ENCODE measurements around the gene PPFIA2.

The PPFIA2 gene

GRCh38 chr12:81465876-81466275 lies 293.3 kb downstream of the PPFIA2 start:
- 91% methylated on average over 2 of the region's 3 CpGs for WGBS
- H2AFZ ChIP-seq (ENCODE audit: low read depth, low read length): no peak overlapping the region

GRCh38 chr12:81465191-81465590 lies 294.0 kb downstream of the PPFIA2 start:
- Histone ChIP-seq H3K4ac (ENCODE audit: low read depth in 1 of 2, low read length in 2 of 2) (no peak overlapping the region), H2AFZ (ENCODE audit: low read depth, low read length) (no peak overlapping the region), H3K9ac (ENCODE audit: low read length) (no peak overlapping the region), H3K23ac (ENCODE audit: low read length in 2 of 2) (no peak overlapping the region), H3K14ac (ENCODE audit: low read length in 2 of 2) (no peak overlapping the region), H3K79me1 (replicated peaks; ENCODE audit: low read length, poor library complexity, severe bottlenecking) (no peaks in the 10 kb centered on the region), H3K4me3 (ENCODE audit: insufficient read depth in 1 of 2, low read depth in 1 of 2, low read length in 2 of 2) (no peak overlapping the region), H3K18ac (ENCODE audit: low read depth in 1 of 2, low read length in 2 of 2) (no peak overlapping the region), H3K9me3 (ENCODE audit: control insufficient read depth, low read length) (no peaks in the 10 kb centered on the region), H3K4me1 (ENCODE audit: control insufficient read depth, insufficient read depth, low read depth, low read length) (no peaks in the 10 kb centered on the region), H3K27me3 (ENCODE audit: control insufficient read depth in 1 of 2, insufficient read depth in 1 of 2, low read length in 2 of 2) (no peaks in the 10 kb centered on the region), H4K8ac (ENCODE audit: low read length) (no peak overlapping the region), H2AK5ac (ENCODE audit: low read length, severe bottlenecking) (no peak overlapping the region), H4K91ac (ENCODE audit: low read length) (no peak overlapping the region), H2BK12ac (ENCODE audit: low read length in 2 of 2) (no peak overlapping the region), H3K4me2 (ENCODE audit: low read length, poor library complexity, severe bottlenecking) (no peak overlapping the region), H2BK5ac (ENCODE audit: low read depth, low read length, poor library complexity, severe bottlenecking) (no peak overlapping the region), H3K36me3 (ENCODE audit: control insufficient read depth in 1 of 2, insufficient read depth in 2 of 2, low read depth in 1 of 2, low read length in 2 of 2) (no peaks in the 10 kb centered on the region), H3K27ac (ENCODE audit: low read length, poor library complexity, severe bottlenecking) (no peak overlapping the region), H2BK120ac (ENCODE audit: low read depth, low read length) (no peak overlapping the region), H2BK15ac (ENCODE audit: low read depth, poor library complexity, severe bottlenecking) (no peak overlapping the region)
- 86% methylated on average over 3 of the region's 3 CpGs for WGBS
- DNase-seq: no peak

More at GRCh38 chr12:81465876-81466275, 293.3 kb downstream of the PPFIA2 start:
- no peak overlapping the region for H3K23ac ChIP-seq (ENCODE audit: low read length in 2 of 2)
- H3K14ac ChIP-seq (ENCODE audit: low read length in 2 of 2): no peak overlapping the region
- no peak overlapping the region for H2AK5ac ChIP-seq (ENCODE audit: low read length, severe bottlenecking)
- no peaks in the 10 kb centered on the region for H3K36me3 ChIP-seq (ENCODE audit: control insufficient read depth in 1 of 2, insufficient read depth in 2 of 2, low read depth in 1 of 2, low read length in 2 of 2)
- H2BK15ac ChIP-seq (ENCODE audit: low read depth, poor library complexity, severe bottlenecking): no peak overlapping the region
- H3K27me3 ChIP-seq (ENCODE audit: control insufficient read depth in 1 of 2, insufficient read depth in 1 of 2, low read length in 2 of 2): no peaks in the 10 kb centered on the region
- H3K4ac ChIP-seq (ENCODE audit: low read depth in 1 of 2, low read length in 2 of 2): no peak overlapping the region
- H3K4me2 ChIP-seq (ENCODE audit: low read length, poor library complexity, severe bottlenecking): no peak overlapping the region
- no peak overlapping the region for H2BK12ac ChIP-seq (ENCODE audit: low read length in 2 of 2)
- H3K4me3 ChIP-seq (ENCODE audit: insufficient read depth in 1 of 2, low read depth in 1 of 2, low read length in 2 of 2): no peak overlapping the region
- no peak overlapping the region for H2BK5ac ChIP-seq (ENCODE audit: low read depth, low read length, poor library complexity, severe bottlenecking)
- no peak overlapping the region for H2BK120ac ChIP-seq (ENCODE audit: low read depth, low read length)
- H3K9me3 ChIP-seq (ENCODE audit: control insufficient read depth, low read length): no peaks in the 10 kb centered on the region
- H3K27ac ChIP-seq (ENCODE audit: low read length, poor library complexity, severe bottlenecking): no peak overlapping the region
- H3K79me1 ChIP-seq (replicated peaks; ENCODE audit: low read length, poor library complexity, severe bottlenecking): no peaks in the 10 kb centered on the region
- no peak overlapping the region for H4K8ac ChIP-seq (ENCODE audit: low read length)
- DNase-seq: no peak
- H3K4me1 ChIP-seq (ENCODE audit: control insufficient read depth, insufficient read depth, low read depth, low read length): no peaks in the 10 kb centered on the region
- no peak overlapping the region for H3K9ac ChIP-seq (ENCODE audit: low read length)
- H4K91ac ChIP-seq (ENCODE audit: low read length): no peak overlapping the region
- no peak overlapping the region for H3K18ac ChIP-seq (ENCODE audit: low read depth in 1 of 2, low read length in 2 of 2)

- DNase-seq: no peak
- Histone ChIP-seq H2BK12ac (ENCODE audit: low read length in 2 of 2) (no peak overlapping the region), H2AFZ (ENCODE audit: low read depth, low read length) (no peak overlapping the region), H3K4me2 (ENCODE audit: low read length, poor library complexity, severe bottlenecking) (no peak overlapping the region), H4K91ac (ENCODE audit: low read length) (no peak overlapping the region), H3K27me3 (ENCODE audit: control insufficient read depth in 1 of 2, insufficient read depth in 1 of 2, low read length in 2 of 2) (no peaks in the 10 kb centered on the region), H3K14ac (ENCODE audit: low read length in 2 of 2) (no peak overlapping the region), H3K79me1 (replicated peaks; ENCODE audit: low read length, poor library complexity, severe bottlenecking) (no peaks in the 10 kb centered on the region), H3K18ac (ENCODE audit: low read depth in 1 of 2, low read length in 2 of 2) (no peak overlapping the region), H3K4me1 (ENCODE audit: control insufficient read depth, insufficient read depth, low read depth, low read length) (no peaks in the 10 kb centered on the region), H3K36me3 (ENCODE audit: control insufficient read depth in 1 of 2, insufficient read depth in 2 of 2, low read depth in 1 of 2, low read length in 2 of 2) (no peaks in the 10 kb centered on the region), H3K4me3 (ENCODE audit: insufficient read depth in 1 of 2, low read depth in 1 of 2, low read length in 2 of 2) (no peak overlapping the region), H3K27ac (ENCODE audit: low read length, poor library complexity, severe bottlenecking) (no peak overlapping the region), H2AK5ac (ENCODE audit: low read length, severe bottlenecking) (no peak overlapping the region), H3K9me3 (ENCODE audit: control insufficient read depth, low read length) (no peaks in the 10 kb centered on the region), H2BK15ac (ENCODE audit: low read depth, poor library complexity, severe bottlenecking) (no peak overlapping the region), H3K9ac (ENCODE audit: low read length) (no peak overlapping the region), H3K4ac (ENCODE audit: low read depth in 1 of 2, low read length in 2 of 2) (no peak overlapping the region), H2BK5ac (ENCODE audit: low read depth, low read length, poor library complexity, severe bottlenecking) (no peak overlapping the region), H2BK120ac (ENCODE audit: low read depth, low read length) (no peak overlapping the region), H3K23ac (ENCODE audit: low read length in 2 of 2) (no peak overlapping the region), H4K8ac (ENCODE audit: low read length) (no peak overlapping the region)
- WGBS: 66% methylated on average over 4 of the region's 4 CpGs
These were observed 298.0 kb downstream of the PPFIA2 start for GRCh38 chr12:81461163-81461562.

- H2BK120ac ChIP-seq (ENCODE audit: low read depth, low read length): no peak overlapping the region
- no peak overlapping the region for H3K27ac ChIP-seq (ENCODE audit: low read length, poor library complexity, severe bottlenecking)
- H2BK15ac ChIP-seq (ENCODE audit: low read depth, poor library complexity, severe bottlenecking): no peak overlapping the region
- peak; percentile 72 for DNase-seq
- H3K4me2 ChIP-seq (ENCODE audit: low read length, poor library complexity, severe bottlenecking): no peak overlapping the region
- H3K27me3 ChIP-seq (ENCODE audit: control insufficient read depth in 1 of 2, insufficient read depth in 1 of 2, low read length in 2 of 2): no peaks in the 10 kb centered on the region
- H3K23ac ChIP-seq (ENCODE audit: low read length in 2 of 2): no peak overlapping the region
- no peak overlapping the region for H3K4me3 ChIP-seq (ENCODE audit: insufficient read depth in 1 of 2, low read depth in 1 of 2, low read length in 2 of 2)
- no peak overlapping the region for H3K18ac ChIP-seq (ENCODE audit: low read depth in 1 of 2, low read length in 2 of 2)
- H3K79me1 ChIP-seq (replicated peaks; ENCODE audit: low read length, poor library complexity, severe bottlenecking): no peaks in the 10 kb centered on the region
- H3K9ac ChIP-seq (ENCODE audit: low read length): peak overlapping the region; percentile 17
- no peak overlapping the region for H2AK5ac ChIP-seq (ENCODE audit: low read length, severe bottlenecking)
- no peak overlapping the region for H4K91ac ChIP-seq (ENCODE audit: low read length)
- H3K36me3 ChIP-seq (ENCODE audit: control insufficient read depth in 1 of 2, insufficient read depth in 2 of 2, low read depth in 1 of 2, low read length in 2 of 2): no peaks in the 10 kb centered on the region
- H3K14ac ChIP-seq (ENCODE audit: low read length in 2 of 2): no peak overlapping the region
- H3K4me1 ChIP-seq (ENCODE audit: control insufficient read depth, insufficient read depth, low read depth, low read length): no peaks in the 10 kb centered on the region
- H4K8ac ChIP-seq (ENCODE audit: low read length): no peak overlapping the region
- no peak overlapping the region for H2BK12ac ChIP-seq (ENCODE audit: low read length in 2 of 2)
- no peak overlapping the region for H2AFZ ChIP-seq (ENCODE audit: low read depth, low read length)
- whole genome bisulfite sequencing: 0% methylated on average over 2 of the region's 5 CpGs
- H3K4ac ChIP-seq (ENCODE audit: low read depth in 1 of 2, low read length in 2 of 2): no peak overlapping the region
- H3K9me3 ChIP-seq (ENCODE audit: control insufficient read depth, low read length): no peaks in the 10 kb centered on the region
- H2BK5ac ChIP-seq (ENCODE audit: low read depth, low read length, poor library complexity, severe bottlenecking): no peak overlapping the region
These were observed 308.0 kb downstream of the PPFIA2 start for GRCh38 chr12:81450920-81451739.
